ENCODE data around the gene TSKU.
A peak's percentile ranks its signal among the peaks of the same experiment; 100 is the strongest.
"Not testable (repeated sequence)": the region's sequence is repeated elsewhere in the genome, so short reads cannot be mapped to it uniquely, and the experiment has no call there.

Gene TSKU

GRCh38 chr11:76791002-76791770 is 8.0 kb downstream of the TSKU start:
- DNase-seq: not testable (repeated sequence)

GRCh38 chr11:76791861-76792260 is 8.7 kb downstream of the TSKU start:
- no peak for DNase-seq

- DNase-seq: no peak
Measured at GRCh38 chr11:76792505-76793264, 9.5 kb downstream of the TSKU start.

GRCh38 chr11:76793391-76794291 is 10.5 kb downstream of the TSKU start:
- no peak for DNase-seq

GRCh38 chr11:76794371-76795289 is 11.5 kb downstream of the TSKU start:
- DNase-seq: no peak

GRCh38 chr11:76795290-76795935 is 12.3 kb downstream of the TSKU start:
- DNase-seq: no peak

GRCh38 chr11:76795936-76796441 is 12.8 kb downstream of the TSKU start:
- DNase-seq: no peak

- no peak for DNase-seq
Measured at GRCh38 chr11:76796511-76797198, 13.5 kb downstream of the TSKU start.

- DNase-seq: no peak
Measured at GRCh38 chr11:76797341-76798201, 14.4 kb downstream of the TSKU start.

- DNase-seq: no peak
Measured at GRCh38 chr11:76798202-76798581, 15.0 kb downstream of the TSKU start.

- DNase-seq: no peak
Measured at GRCh38 chr11:76798671-76799065, 15.5 kb downstream of the TSKU start.

- DNase-seq: peak; percentile 73
Measured at GRCh38 chr11:76799066-76799804, 16.1 kb downstream of the TSKU start.

GRCh38 chr11:76800466-76801200 is 17.5 kb downstream of the TSKU start:
- DNase-seq: no peak

- DNase-seq: no peak
Measured at GRCh38 chr11:76801225-76801624, 18.1 kb downstream of the TSKU start.

- DNase-seq: no peak
Measured at GRCh38 chr11:76801736-76802135, 18.6 kb downstream of the TSKU start.

- no peak for DNase-seq
Measured at GRCh38 chr11:76802151-76802550, 19.0 kb downstream of the TSKU start.

GRCh38 chr11:76802621-76803020 is 19.5 kb downstream of the TSKU start:
- no peak for DNase-seq

- no peak for DNase-seq
Measured at GRCh38 chr11:76803023-76803422, 19.9 kb downstream of the TSKU start.
